Duodenal mucosa (tissue), 2 donors: ENCODE results near the gene PRLH.

ENCODE experiments used
- H3K27ac ChIP-seq: one replicate; pipeline ENCODE4 v1.7.0; 2013; ENCODE audit warnings: low read depth, low read length
- H3K27me3 ChIP-seq, 2 donors: one replicate each; pipeline ENCODE4 v1.7.0; 2013; ENCODE audit warnings: low read length in 2 of 2, control low read depth in 1 of 2; ENCODE audit not compliant: insufficient read depth in 2 of 2, control insufficient read depth in 1 of 2
- H3K36me3 ChIP-seq, 2 donors: one replicate each; pipeline ENCODE4 v1.7.0; 2013; ENCODE audit warnings: low read length in 2 of 2, control low read depth in 1 of 2; ENCODE audit not compliant: insufficient read depth in 2 of 2, control insufficient read depth in 1 of 2
- H3K4me1 ChIP-seq, 2 donors: one replicate each; pipeline ENCODE4 v1.7.0; 2013; ENCODE audit warnings: low read length in 2 of 2, control low read depth in 1 of 2; ENCODE audit not compliant: insufficient read depth in 2 of 2, control insufficient read depth in 1 of 2
- H3K4me3 ChIP-seq, 2 donors: one replicate each; pipeline ENCODE4 v1.7.0; 2013; ENCODE audit warnings: low read length in 2 of 2, low read depth in 1 of 2
- H3K9ac ChIP-seq, 2 donors: one replicate each; pipeline ENCODE4 v1.7.0; 2013; ENCODE audit warnings: low read length in 2 of 2, low read depth in 1 of 2
- H3K9me3 ChIP-seq, 2 donors: one replicate each; pipeline ENCODE4 v1.7.0; 2013; ENCODE audit warnings: low read length in 2 of 2, control low read depth in 1 of 2; ENCODE audit not compliant: control insufficient read depth in 1 of 2

Gene PRLH

GRCh38 chr2:237538901-237539300, 27.5 kb upstream of the PRLH start:
- no peak overlapping the region for H3K9ac ChIP-seq
- H3K4me1 ChIP-seq, result peaks cover 21 to 23% of the 10 kb centered on the region in 2 donors
- H3K27ac ChIP-seq, result no peak overlapping the region
- no peaks in the 10 kb centered on the region for H3K27me3 ChIP-seq
- no peak overlapping the region for H3K4me3 ChIP-seq
- H3K9me3 ChIP-seq, result no peaks in the 10 kb centered on the region
- H3K36me3 ChIP-seq, result no peaks in the 10 kb centered on the region

DNA sequence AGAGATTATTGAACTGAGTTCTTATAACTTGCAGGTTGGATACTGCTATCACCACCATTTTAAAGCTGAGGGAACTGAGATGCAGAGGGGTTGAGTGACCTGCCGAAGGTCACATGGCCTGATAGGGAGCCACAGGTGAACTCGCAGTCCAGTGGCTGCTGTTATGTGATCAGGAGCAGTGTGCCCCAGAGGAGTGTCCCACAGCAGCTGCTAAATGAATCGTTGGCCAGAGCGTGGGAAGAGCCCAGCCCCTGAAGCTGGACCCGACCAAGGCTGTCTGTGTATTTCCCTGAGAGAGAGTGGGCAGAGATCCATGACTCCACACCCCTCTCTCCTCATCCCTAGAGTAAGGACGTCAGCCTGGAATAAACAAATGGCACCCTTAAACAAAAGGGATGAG, 26.7 kb upstream of the PRLH start:
- Histone ChIP-seq H3K4me3 (no peak overlapping the region), H3K9me3 (no peaks in the 10 kb centered on the region), H3K4me1 (peaks cover 21 to 23% of the 10 kb centered on the region in 2 donors), H3K27ac (no peak overlapping the region), H3K36me3 (no peaks in the 10 kb centered on the region), H3K9ac (no peak overlapping the region), H3K27me3 (no peaks in the 10 kb centered on the region)

DNA sequence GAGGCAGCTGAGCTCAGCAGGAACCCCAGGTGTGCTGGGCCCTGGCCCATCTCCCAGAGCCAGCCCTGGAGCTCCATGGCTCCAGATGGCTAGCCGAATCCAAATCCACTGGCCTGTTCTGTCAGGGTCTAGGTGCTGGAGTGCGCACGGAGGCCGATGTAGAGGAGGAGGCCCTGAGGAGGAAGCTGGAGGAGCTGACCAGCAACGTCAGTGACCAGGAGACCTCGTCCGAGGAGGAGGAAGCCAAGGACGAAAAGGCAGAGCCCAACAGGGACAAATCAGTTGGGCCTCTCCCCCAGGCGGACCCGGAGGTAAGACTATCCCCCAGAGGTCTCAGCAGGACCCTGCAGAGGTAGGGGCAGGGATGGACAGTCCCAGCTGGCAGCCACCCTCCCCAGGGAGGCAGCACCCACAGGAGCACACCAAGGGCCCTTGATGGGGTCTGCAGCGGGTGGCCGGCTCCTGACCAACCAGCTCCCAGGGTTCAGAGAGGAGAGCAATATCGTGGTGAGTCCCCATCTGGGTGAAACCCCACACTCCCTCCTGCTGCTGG, 26.1 kb upstream of the PRLH start:
- H3K4me1 ChIP-seq, result peaks cover 21 to 23% of the 10 kb centered on the region in 2 donors
- H3K27ac ChIP-seq, result no peak overlapping the region
- no peaks in the 10 kb centered on the region for H3K27me3 ChIP-seq
- H3K4me3 ChIP-seq, result no peak overlapping the region
- H3K36me3 ChIP-seq, result no peaks in the 10 kb centered on the region
- H3K9me3 ChIP-seq, result no peaks in the 10 kb centered on the region
- H3K9ac ChIP-seq, result no peak overlapping the region

GRCh38 chr2:237540823-237541222, 25.6 kb upstream of the PRLH start:
- Histone ChIP-seq H3K9me3 (no peaks in the 10 kb centered on the region), H3K36me3 (no peaks in the 10 kb centered on the region), H3K4me3 (no peak overlapping the region), H3K9ac (peak overlapping the region in 1 of 2 donors; percentile 33), H3K27me3 (no peaks in the 10 kb centered on the region), H3K4me1 (peaks cover 21 to 23% of the 10 kb centered on the region in 2 donors), H3K27ac (no peak overlapping the region)

DNA sequence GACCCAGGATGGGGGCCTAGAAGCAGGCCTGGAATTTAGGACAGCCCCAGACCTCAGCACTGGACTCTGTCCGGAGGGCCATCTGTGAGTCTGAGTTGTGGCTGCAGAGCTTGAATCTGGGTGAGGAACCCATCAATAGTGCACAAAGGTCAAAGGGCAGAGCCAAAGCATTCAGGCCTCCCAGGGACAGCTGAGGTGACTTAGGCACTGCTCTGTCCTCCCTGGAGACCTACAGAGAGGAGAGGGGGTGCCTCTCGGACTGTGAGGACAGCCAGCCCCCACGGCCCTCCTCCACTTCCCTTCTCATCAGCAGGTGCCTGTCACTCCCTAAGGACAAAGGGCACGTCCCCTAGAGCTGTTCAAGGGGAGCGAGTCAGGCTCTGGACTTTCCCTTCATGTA, 25.1 kb upstream of the PRLH start:
- Histone ChIP-seq H3K27ac (no peak overlapping the region), H3K36me3 (no peaks in the 10 kb centered on the region), H3K9ac (peak overlapping the region in 1 of 2 donors; percentile 33), H3K27me3 (no peaks in the 10 kb centered on the region), H3K4me3 (no peak overlapping the region), H3K4me1 (peaks cover 21 to 23% of the 10 kb centered on the region in 2 donors), H3K9me3 (no peaks in the 10 kb centered on the region)

DNA sequence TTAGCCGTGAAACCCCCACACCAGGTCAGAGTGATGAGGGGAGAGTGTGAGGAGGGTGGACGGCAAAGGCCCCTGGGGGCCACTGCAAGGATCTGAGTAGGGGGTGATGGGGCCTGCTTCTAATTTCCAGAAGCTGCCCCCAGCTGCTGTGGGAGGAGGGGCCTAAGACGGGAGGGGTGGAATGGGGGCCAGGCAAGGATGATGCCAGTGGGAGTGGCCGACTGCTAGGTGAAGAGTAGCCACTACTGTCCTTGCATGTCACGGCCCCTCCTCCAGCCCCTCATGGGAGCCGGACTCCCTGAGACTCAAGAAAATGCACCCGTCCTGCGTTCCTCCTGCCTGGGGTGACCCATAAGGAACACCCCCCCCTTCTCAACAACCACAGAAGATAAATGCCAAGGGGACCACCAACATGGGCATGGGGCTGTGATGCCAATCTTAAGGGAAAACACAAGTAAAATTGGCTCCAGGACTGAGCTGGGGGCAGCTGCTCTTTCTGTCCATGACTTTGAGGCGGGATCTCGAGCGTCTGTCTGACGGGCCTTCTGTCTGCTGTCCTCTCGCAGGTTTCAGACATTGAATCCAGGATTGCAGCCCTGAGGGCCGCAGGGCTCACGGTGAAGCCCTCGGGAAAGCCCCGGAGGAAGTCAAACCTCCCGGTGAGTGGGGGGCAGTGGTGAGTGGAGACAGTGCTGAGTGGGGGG, 24.2 kb upstream of the PRLH start:
- no peaks in the 10 kb centered on the region for H3K9me3 ChIP-seq
- peaks cover 21 to 28% of the 10 kb centered on the region in 2 donors for H3K4me1 ChIP-seq
- no peak overlapping the region for H3K9ac ChIP-seq
- H3K27me3 ChIP-seq, result no peaks in the 10 kb centered on the region
- no peaks in the 10 kb centered on the region for H3K36me3 ChIP-seq
- no peak overlapping the region for H3K27ac ChIP-seq
- H3K4me3 ChIP-seq, result no peak overlapping the region

DNA sequence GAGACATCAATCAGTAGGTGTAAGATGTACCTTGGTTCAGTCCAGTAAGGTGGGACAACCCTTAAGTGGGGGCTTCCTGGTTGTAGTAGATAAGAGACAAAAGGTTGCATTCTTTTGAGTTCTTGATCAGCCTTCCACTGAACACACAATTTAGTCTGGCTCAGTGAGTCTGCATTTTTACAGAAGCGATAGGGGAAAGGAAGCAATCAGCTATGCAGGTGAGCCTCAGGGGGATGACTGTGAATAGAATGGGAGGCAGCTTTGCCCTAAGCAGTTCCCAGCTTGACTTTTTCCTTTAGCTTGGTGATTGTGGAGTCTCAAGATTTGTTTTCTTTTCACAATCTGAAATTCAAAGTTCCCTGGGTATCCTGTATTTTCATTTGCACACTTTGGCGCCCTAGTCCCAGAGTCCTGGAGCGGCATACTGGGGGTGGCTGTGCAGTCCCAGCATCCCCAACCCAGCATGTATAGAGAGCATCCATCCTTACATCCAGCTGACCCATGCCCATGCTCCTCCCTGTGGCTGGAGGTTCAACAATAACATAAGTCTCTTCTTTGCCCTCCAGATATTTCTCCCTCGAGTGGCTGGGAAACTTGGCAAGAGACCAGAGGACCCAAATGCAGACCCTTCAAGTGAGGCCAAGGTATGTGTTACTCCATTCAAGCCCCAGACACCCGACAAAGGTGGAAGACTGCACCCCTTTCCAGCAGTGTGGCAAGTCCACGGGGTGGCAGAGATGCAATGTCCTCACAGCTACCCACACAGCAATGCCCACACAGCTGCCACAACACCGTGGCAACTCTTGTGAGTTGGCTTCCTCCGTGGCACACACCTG, 20.1 kb upstream of the PRLH start:
- Histone ChIP-seq H3K9ac (no peak overlapping the region), H3K4me1 (peaks cover 19 to 23% of the 10 kb centered on the region in 2 donors), H3K4me3 (no peak overlapping the region), H3K27ac (no peak overlapping the region), H3K27me3 (no peaks in the 10 kb centered on the region), H3K36me3 (no peaks in the 10 kb centered on the region), H3K9me3 (no peaks in the 10 kb centered on the region)

- H3K4me3 ChIP-seq, result no peak overlapping the region
- peaks cover 14 to 16% of the 10 kb centered on the region in 2 donors for H3K4me1 ChIP-seq
- H3K9ac ChIP-seq, result no peak overlapping the region
- H3K27me3 ChIP-seq, result no peaks in the 10 kb centered on the region
- no peaks in the 10 kb centered on the region for H3K36me3 ChIP-seq
- H3K27ac ChIP-seq, result no peak overlapping the region
- no peaks in the 10 kb centered on the region for H3K9me3 ChIP-seq
Measured at GRCh38 chr2:237546876-237547395, 19.4 kb upstream of the PRLH start.

GRCh38 chr2:237547841-237548416, 18.4 kb upstream of the PRLH start:
- H3K9ac ChIP-seq, result no peak overlapping the region
- H3K4me1 ChIP-seq, result peaks cover 13% of the 10 kb centered on the region in 2 donors
- no peaks in the 10 kb centered on the region for H3K9me3 ChIP-seq
- no peaks in the 10 kb centered on the region for H3K36me3 ChIP-seq
- H3K27me3 ChIP-seq, result no peaks in the 10 kb centered on the region
- H3K4me3 ChIP-seq, result no peak overlapping the region
- no peak overlapping the region for H3K27ac ChIP-seq

DNA sequence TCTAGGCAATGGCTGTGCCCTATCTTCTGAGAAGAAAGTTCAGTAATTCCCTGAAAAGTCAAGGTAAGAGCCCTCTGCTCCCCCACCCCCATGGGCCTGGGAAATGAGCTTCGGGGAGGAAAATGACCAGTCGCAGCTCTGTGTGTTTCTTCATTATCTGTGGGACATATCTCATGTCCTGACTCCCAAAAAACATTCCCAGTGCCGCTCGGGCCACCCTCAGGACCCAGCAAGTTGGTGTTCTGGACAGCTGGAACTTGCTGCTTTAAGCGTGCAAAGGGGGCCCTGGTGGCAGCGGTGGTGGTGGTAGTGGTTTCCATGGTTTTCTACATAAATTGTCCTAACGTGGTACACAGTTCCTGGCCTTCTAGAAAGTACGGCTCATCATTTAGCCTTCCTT, 17.2 kb upstream of the PRLH start:
- H3K27ac ChIP-seq, result no peak overlapping the region
- H3K36me3 ChIP-seq, result peaks cover 0 to 5% of the 10 kb centered on the region in 2 donors
- H3K9ac ChIP-seq, result no peak overlapping the region

More for the DNA sequence above, 17.2 kb upstream of the PRLH start:
- H3K4me3 ChIP-seq, result no peak overlapping the region
- H3K4me1 ChIP-seq, result peaks cover 13% of the 10 kb centered on the region in 2 donors
- H3K9me3 ChIP-seq, result no peaks in the 10 kb centered on the region
- H3K27me3 ChIP-seq, result no peaks in the 10 kb centered on the region
